Measurements from ENCODE around the gene LENG8. TPM values are rescaled to one million over a fixed set of nuclear protein-coding genes. Genes with fewer than 3 reads are reported as not detected.
A peak's percentile ranks its signal among the peaks of the same experiment; 100 is the strongest.

LENG8 gene
- total RNA-seq, 3 donors from 2014 or later: 157 to 214 (median 199) TPM

DNA sequence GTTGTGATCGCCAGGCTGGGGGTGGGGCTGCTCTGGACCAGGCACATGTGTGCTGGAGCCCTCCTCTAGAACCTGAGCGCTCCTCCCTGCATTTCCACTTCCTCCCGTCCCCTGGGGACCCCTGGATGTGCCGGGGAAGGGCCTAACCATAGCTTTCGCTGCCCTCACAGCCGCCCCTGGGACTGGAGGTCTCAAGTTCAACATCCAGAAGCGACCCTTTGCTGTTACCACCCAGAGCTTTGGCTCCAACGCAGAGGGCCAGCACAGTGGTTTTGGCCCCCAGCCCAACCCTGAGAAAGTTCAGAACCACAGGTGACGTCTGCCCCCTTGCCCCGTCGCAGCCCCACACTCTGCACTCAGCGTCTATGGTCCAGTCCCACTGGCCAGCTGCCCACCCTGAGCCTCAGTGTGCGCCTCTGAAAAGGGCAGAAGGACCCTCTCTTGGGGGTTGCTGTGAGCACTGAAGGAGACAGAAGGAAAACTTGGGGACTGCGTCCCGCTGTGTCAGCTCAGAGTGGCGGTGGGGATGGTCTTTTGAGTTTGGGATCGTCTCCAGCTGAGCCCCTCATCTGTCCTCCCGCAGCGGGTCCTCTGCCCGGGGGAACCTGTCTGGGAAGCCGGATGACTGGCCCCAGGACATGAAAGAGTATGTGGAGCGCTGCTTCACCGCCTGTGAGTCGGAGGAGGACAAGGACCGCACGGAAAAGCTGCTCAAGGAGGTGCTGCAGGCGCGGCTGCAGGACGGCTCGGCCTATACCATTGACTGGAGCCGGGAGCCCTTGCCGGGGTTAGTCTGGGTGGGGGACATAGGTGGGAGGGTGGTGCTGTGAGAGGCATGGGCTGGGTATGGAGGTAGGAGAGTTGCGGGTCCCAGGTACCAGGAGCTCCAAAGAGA lies 6.0 kb downstream of the LENG8 start:
- Histone ChIP-seq H3K4me3 (no peak overlapping the region), H3K4me1 (ENCODE audit: low read depth) (peaks cover 16% of the 10 kb centered on the region), H3K9me3 (no peaks in the 10 kb centered on the region), H3K36me3 (ENCODE audit: low read depth) (peaks cover 31% of the 10 kb centered on the region)
- ATAC-seq: no peak
- TF ChIP-seq, protein P1, sequence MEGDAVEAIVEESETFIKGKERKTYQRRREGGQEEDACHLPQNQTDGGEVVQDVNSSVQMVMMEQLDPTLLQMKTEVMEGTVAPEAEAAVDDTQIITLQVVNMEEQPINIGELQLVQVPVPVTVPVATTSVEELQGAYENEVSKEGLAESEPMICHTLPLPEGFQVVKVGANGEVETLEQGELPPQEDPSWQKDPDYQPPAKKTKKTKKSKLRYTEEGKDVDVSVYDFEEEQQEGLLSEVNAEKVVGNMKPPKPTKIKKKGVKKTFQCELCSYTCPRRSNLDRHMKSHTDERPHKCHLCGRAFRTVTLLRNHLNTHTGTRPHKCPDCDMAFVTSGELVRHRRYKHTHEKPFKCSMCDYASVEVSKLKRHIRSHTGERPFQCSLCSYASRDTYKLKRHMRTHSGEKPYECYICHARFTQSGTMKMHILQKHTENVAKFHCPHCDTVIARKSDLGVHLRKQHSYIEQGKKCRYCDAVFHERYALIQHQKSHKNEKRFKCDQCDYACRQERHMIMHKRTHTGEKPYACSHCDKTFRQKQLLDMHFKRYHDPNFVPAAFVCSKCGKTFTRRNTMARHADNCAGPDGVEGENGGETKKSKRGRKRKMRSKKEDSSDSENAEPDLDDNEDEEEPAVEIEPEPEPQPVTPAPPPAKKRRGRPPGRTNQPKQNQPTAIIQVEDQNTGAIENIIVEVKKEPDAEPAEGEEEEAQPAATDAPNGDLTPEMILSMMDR (IDR thresholded peaks at IDR 0.05): no peak
- peak in 1 of 3 donors; percentile 52 for DNase-seq
- intact Hi-C loops (cut with DNase I, micrococcal nuclease): no loop called here

DNA sequence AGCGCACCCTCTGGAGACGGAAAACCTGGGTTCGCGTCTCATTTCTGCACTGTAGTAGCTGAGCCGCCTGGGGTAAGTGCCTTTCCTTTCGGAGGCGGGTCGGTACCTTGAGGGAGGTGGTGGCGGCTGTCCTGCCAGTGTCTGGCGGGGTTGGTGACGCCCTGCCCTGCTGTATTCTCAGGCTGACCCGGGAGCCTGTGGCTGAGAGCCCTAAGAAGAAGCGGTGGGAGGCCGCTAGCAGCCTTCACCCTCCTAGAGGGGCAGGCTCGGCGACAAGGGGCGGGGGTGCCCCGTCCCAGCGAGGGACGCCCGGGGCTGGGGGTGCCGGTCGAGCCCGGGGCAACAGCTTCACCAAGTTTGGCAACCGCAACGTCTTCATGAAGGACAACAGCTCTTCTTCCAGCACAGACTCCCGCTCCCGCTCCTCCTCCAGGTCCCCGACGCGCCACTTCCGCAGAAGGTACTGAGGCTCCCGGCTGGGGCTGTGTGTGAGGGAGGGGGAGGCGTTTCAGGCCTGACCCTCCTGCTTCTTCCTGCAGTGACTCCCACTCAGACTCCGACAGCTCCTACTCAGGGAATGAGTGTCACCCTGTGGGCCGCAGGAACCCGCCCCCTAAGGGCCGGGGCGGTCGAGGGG lies 6.9 kb downstream of the LENG8 start:
- peaks cover 33% of the 10 kb centered on the region for H3K36me3 ChIP-seq (ENCODE audit: low read depth)
- peak in 1 of 3 donors; percentile 53 for DNase-seq
- intact Hi-C loops (cut with DNase I, micrococcal nuclease): no loop called here
- H3K4me3 ChIP-seq: no peak overlapping the region
- H3K4me1 ChIP-seq (ENCODE audit: low read depth): peaks cover 14% of the 10 kb centered on the region
- no peak for ATAC-seq
- no peaks in the 10 kb centered on the region for H3K9me3 ChIP-seq
- TF ChIP-seq, protein P1 (IDR thresholded peaks at IDR 0.05): no peak

GRCh38 chr19:54456423-54457373 lies 7.7 kb downstream of the LENG8 start:
- DNase-seq (peak in 1 of 3 donors; percentile 53), ATAC-seq (no peak)
- Histone ChIP-seq H3K4me3 (no peak overlapping the region), H3K4me1 (ENCODE audit: low read depth) (peaks cover 17% of the 10 kb centered on the region), H3K9me3 (no peaks in the 10 kb centered on the region), H3K36me3 (ENCODE audit: low read depth) (peaks cover 33% of the 10 kb centered on the region)
- TF ChIP-seq, protein P1 (IDR thresholded peaks at IDR 0.05): no peak
- intact Hi-C loops (cut with DNase I, micrococcal nuclease): no loop called here

GRCh38 chr19:54457773-54458647 lies 9.0 kb downstream of the LENG8 start:
- Histone ChIP-seq H3K4me3 (no peak overlapping the region), H3K9me3 (no peaks in the 10 kb centered on the region), H3K4me1 (ENCODE audit: low read depth) (peaks cover 29% of the 10 kb centered on the region), H3K36me3 (ENCODE audit: low read depth) (peaks cover 33% of the 10 kb centered on the region)
- ATAC-seq (no peak), DNase-seq (peak in 1 of 3 donors; percentile 48)
- intact Hi-C loops (cut with DNase I, micrococcal nuclease): no loop called here
- TF ChIP-seq, protein P1 (IDR thresholded peaks at IDR 0.05): no peak
